HG03045 (cell line): Measurements from ENCODE around the gene PC.

Experiments used
- ATAC-seq: cut with Tn5 transposase; IDR thresholded peaks from one replicate; pipeline ENCODE4 v1.9.1; 2021; ENCODE audit warnings: mild to moderate bottlenecking, moderate library complexity; ENCODE audit not compliant: unreplicated experiment

The PC gene

GRCh38 chr11:66857234-66857926 is 100.8 kb downstream of the PC start:
- no peak for ATAC-seq

GRCh38 chr11:66856496-66857233 is 101.5 kb downstream of the PC start, which contains the start of gene LRFN4:
Gene LRFN4 (plus strand): TSS chr11:66857064. CDS start chr11:66857745, 681 bp downstream.
- ATAC-seq: peak; percentile 37

GRCh38 chr11:66855574-66856495 is 102.3 kb downstream of the PC start:
- peak; percentile 64 for ATAC-seq

- ATAC-seq: no peak
These were observed 103.4 kb downstream of the PC start for GRCh38 chr11:66854729-66855211.

- ATAC-seq: no peak
These were observed 103.9 kb downstream of the PC start for GRCh38 chr11:66854231-66854661.

- ATAC-seq: no peak
These were observed 104.6 kb downstream of the PC start for GRCh38 chr11:66853242-66854229.

DNA sequence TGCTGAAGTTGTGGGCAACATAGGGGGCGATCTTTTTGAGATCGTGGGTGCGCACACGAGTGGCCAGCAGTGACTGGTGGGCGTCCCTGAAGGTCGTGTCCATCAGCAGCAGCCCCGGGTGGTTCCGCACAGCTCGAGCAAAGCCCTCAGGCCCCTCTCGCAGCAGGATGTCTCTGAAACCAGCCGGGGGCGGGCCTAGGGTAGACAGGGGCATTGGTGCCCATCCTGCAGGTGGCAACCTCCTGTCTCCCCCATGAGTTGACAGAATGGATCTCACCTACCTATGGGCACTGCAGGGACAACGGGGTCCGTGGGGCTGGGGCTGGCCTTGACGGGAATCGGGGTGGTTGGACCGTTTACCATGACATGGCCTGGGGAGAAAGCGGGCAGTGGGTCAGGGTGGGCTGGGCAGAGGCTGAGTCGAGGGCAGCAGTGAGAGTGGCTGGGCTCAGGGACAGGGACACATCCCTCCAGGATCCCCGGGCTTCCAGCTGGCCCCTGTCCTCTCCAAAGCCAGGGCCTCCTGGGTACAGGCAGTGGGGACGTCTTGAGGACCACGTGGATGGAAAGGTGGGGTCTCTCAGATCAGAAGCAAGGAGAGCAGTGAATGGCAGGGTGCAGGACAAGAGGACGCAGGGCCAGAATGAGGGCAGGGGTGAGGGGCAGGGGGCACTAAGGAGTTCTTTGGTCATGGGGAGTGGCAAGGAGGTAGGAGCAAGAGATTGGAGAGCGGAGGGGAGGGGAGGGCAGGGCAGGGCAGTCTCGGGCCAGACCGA is 105.5 kb downstream of the PC start:
- ATAC-seq: no peak

DNA sequence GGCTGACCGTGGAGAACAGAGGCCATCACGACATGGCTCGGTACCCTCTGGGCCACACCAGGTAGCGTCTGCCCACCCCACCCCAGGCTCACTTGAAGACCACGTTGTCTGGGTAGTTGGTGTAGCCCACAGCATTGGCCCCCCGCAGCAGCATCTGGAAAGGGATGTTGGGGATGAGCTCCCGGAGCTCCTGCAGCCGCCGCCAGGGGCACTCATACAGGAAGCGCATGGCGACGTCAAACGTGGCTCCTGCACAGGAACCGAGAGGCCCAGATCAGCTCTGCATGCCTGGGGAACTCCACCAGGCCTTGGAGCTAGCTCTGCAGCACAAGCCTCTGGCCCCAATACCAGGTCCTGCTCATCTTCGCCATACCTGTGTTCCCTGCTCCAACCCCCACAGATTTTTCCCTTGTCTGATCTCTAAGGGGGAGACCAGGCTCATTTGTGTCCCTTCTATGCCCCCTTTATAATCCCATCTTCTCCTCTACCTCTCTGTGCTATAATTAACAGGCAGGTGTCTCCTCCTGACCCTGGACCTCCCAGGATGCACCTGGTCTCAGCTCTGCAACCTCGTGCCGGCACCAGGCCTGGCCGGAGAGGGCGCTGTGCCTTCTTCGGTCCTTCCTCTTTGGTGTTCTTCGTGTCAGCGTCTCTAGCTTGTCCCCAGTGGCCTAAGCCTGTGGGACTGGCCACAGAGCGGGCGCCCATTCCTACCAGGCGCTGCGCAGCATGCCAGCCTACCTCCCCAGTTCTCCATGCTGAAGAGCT is 106.3 kb downstream of the PC start:
- ATAC-seq: no peak

DNA sequence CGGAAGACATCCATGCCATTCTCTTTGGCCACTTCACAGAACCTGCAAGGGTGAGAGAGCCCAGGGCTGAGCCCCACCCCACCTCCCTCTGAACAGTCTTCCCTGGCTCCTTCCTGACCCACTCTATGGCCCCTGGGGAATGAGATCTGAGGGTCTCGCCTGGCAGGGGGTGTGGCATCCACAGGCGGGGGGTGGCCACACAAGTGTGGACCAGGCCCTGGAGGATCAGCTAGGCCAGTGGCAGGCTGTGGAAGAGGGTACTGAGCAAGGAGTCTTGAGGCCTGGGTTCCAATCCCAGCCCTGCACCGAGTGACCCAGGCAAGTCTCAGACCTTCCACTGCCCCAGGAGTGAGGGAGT is 107.0 kb downstream of the PC start:
- ATAC-seq: no peak

DNA sequence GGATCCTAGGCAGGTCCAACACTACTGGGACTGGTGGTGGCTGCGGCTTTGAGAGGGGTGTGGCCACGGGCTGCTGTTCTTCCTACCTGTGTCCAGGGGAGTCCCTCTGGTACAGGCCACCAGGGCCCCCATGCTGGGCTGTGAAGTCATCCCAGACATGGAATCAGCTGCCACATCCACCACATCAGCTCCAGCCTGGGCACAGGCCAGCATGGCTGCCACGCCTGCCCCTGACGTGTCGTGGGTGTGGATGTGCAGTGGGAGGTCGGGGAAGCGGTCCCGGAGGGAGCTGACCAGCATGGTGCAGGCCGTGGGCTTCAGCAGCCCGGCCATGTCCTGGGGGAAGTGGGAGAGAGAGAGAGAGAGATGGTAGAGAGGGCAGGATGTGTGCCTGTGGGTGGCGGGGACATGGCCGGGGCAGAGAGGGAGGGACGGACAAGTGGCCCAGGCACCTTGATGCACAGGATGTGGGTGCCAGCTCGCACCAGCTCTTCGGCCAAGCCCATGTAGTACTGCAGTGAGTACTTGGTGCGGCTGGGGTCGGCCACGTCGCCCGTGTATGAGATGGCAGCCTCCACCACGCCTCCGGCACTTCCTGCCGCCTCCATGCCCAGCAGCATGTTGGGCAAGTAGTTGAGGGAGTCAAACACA is 107.5 kb downstream of the PC start:
- ATAC-seq: no peak

- ATAC-seq: no peak
These were observed 108.0 kb downstream of the PC start for GRCh38 chr11:66850235-66850587.

- no peak for ATAC-seq
These were observed 108.5 kb downstream of the PC start for GRCh38 chr11:66849501-66850234.

DNA sequence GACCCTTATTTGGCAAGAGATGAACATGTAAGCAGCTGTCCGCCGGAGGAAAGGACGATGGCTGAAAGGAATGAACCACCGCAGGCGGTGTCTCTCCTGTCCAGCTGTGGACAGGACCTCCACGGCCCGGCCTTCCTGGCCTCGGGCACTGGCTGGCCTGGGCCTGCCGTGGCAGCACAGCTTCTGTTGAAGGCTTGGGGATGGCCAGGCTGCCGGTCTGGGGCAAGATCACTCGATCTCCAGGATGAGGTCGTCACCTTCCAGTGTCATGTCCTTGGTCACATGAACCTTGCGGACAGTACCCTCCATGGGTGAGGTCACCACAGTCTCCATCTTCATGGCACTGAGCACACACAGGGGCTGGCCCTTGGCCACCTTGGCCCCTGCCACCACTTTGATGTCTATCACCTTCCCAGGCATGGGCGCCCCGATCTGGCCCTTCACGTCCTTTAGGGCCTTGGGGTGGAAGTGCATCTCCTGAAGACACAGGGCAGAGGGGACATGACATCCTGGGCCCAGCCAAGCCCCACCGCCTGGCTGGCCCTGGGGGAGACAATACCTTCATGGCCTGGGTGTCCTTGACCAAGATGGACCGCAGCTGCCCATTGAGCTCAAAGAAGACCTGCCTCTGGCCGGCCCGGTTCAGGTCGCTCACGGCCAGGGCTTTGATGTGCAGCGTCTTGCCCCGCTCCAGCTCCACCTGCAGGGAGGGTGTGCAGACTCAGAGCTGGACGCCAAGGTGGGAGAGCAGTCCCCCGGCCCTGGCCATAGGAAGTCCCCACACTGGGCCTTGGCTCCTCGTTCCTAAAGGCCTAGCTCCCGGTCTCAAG is 109.3 kb downstream of the PC start:
- no peak for ATAC-seq

GRCh38 chr11:66847461-66848232 is 110.5 kb downstream of the PC start:
- ATAC-seq: no peak

- ATAC-seq: no peak
These were observed 111.5 kb downstream of the PC start for GRCh38 chr11:66846671-66847091.

- no peak for ATAC-seq
These were observed 112.3 kb downstream of the PC start for GRCh38 chr11:66845876-66846212.
